ENCODE data around the gene MACROD2.
"Not testable (repeated sequence)": the region's sequence is repeated elsewhere in the genome, so short reads cannot be mapped to it uniquely, and the experiment has no call there.

MACROD2 gene

GRCh38 chr20:15005300-15005986 lies 1010.1 kb downstream of the MACROD2 start:
- Histone ChIP-seq H3K27me3 (ENCODE audit: control insufficient read depth, insufficient read depth, low read length) (no peaks in the 10 kb centered on the region), H3K9me3 (ENCODE audit: control insufficient read depth, low read length) (no peaks in the 10 kb centered on the region), H3K36me3 (ENCODE audit: control insufficient read depth, insufficient read depth, low read length) (no peaks in the 10 kb centered on the region), H3K9ac (no peak overlapping the region), H3K4me2 (ENCODE audit: low read length) (no peak overlapping the region), H3K4me3 (ENCODE audit: low read depth, low read length) (no peak overlapping the region), H3K4me1 (no peaks in the 10 kb centered on the region), H3K27ac (no peak overlapping the region), H3K79me2 (no peaks in the 10 kb centered on the region), H2AFZ (no peak overlapping the region)
- TF ChIP-seq, protein P1, sequence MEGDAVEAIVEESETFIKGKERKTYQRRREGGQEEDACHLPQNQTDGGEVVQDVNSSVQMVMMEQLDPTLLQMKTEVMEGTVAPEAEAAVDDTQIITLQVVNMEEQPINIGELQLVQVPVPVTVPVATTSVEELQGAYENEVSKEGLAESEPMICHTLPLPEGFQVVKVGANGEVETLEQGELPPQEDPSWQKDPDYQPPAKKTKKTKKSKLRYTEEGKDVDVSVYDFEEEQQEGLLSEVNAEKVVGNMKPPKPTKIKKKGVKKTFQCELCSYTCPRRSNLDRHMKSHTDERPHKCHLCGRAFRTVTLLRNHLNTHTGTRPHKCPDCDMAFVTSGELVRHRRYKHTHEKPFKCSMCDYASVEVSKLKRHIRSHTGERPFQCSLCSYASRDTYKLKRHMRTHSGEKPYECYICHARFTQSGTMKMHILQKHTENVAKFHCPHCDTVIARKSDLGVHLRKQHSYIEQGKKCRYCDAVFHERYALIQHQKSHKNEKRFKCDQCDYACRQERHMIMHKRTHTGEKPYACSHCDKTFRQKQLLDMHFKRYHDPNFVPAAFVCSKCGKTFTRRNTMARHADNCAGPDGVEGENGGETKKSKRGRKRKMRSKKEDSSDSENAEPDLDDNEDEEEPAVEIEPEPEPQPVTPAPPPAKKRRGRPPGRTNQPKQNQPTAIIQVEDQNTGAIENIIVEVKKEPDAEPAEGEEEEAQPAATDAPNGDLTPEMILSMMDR (IDR thresholded peaks at IDR 0.05) = no peak

GRCh38 chr20:15011631-15012030 lies 1016.3 kb downstream of the MACROD2 start:
- H3K9ac ChIP-seq = no peak overlapping the region
- no peaks in the 10 kb centered on the region for H3K36me3 ChIP-seq (ENCODE audit: control insufficient read depth, insufficient read depth, low read length)
- no peaks in the 10 kb centered on the region for H3K4me1 ChIP-seq
- no peaks in the 10 kb centered on the region for H3K9me3 ChIP-seq (ENCODE audit: control insufficient read depth, low read length)
- H3K27ac ChIP-seq = no peak overlapping the region
- no peak overlapping the region for H3K4me2 ChIP-seq (ENCODE audit: low read length)
- H3K4me3 ChIP-seq (ENCODE audit: low read depth, low read length) = no peak overlapping the region
- H3K79me2 ChIP-seq = no peaks in the 10 kb centered on the region
- H3K27me3 ChIP-seq (ENCODE audit: control insufficient read depth, insufficient read depth, low read length) = no peaks in the 10 kb centered on the region
- TF ChIP-seq, protein P1 (IDR thresholded peaks at IDR 0.05) = no peak
- no peak overlapping the region for H2AFZ ChIP-seq

DNA sequence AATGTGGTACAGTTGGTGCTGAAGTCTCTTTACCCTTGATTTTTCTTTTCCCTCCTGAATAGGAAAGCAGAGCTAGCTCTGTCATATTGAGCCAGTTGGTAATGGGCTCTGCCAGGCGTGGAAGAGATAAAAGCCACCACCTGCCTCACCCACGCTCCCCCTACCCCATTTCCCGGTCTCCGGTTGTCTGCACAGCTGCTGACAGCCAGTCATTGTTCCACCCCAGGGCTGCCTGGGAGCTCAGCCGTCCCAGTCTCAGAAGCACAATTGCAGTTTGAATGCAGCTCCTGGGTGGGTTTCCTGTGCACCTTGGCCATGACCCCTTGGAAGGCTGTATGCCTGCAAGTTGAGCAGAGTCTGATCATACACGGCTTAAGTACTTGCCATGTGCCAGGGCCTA lies 1017.2 kb downstream of the MACROD2 start:
- Histone ChIP-seq H3K4me3 (ENCODE audit: low read depth, low read length) (no peak overlapping the region), H3K36me3 (ENCODE audit: control insufficient read depth, insufficient read depth, low read length) (no peaks in the 10 kb centered on the region), H2AFZ (no peak overlapping the region), H3K9me3 (ENCODE audit: control insufficient read depth, low read length) (no peaks in the 10 kb centered on the region), H3K27ac (no peak overlapping the region), H3K4me2 (ENCODE audit: low read length) (no peak overlapping the region), H3K27me3 (ENCODE audit: control insufficient read depth, insufficient read depth, low read length) (no peaks in the 10 kb centered on the region), H3K79me2 (no peaks in the 10 kb centered on the region), H3K4me1 (no peaks in the 10 kb centered on the region), H3K9ac (no peak overlapping the region)
- TF ChIP-seq, protein P1 (IDR thresholded peaks at IDR 0.05) = no peak

- H3K79me2 ChIP-seq; H3K4me2 ChIP-seq (ENCODE audit: low read length); H3K27me3 ChIP-seq (ENCODE audit: control insufficient read depth, insufficient read depth, low read length); H3K36me3 ChIP-seq (ENCODE audit: control insufficient read depth, insufficient read depth, low read length); H3K27ac ChIP-seq; H3K4me3 ChIP-seq (ENCODE audit: low read depth, low read length); H3K9me3 ChIP-seq (ENCODE audit: control insufficient read depth, low read length); H3K4me1 ChIP-seq; H2AFZ ChIP-seq; H3K9ac ChIP-seq: not testable (repeated sequence)
Measured at GRCh38 chr20:15016875-15017274, 1021.6 kb downstream of the MACROD2 start.

- no peak overlapping the region for H3K4me2 ChIP-seq (ENCODE audit: low read length)
- H3K36me3 ChIP-seq (ENCODE audit: control insufficient read depth, insufficient read depth, low read length) = no peaks in the 10 kb centered on the region
- no peak overlapping the region for H3K9ac ChIP-seq
- no peak overlapping the region for H2AFZ ChIP-seq
- H3K4me1 ChIP-seq = no peaks in the 10 kb centered on the region
- H3K79me2 ChIP-seq = no peaks in the 10 kb centered on the region
- H3K4me3 ChIP-seq (ENCODE audit: low read depth, low read length) = no peak overlapping the region
- no peak overlapping the region for H3K27ac ChIP-seq
- H3K27me3 ChIP-seq (ENCODE audit: control insufficient read depth, insufficient read depth, low read length) = no peaks in the 10 kb centered on the region
- H3K9me3 ChIP-seq (ENCODE audit: control insufficient read depth, low read length) = no peaks in the 10 kb centered on the region
- TF ChIP-seq, protein P1 (IDR thresholded peaks at IDR 0.05) = no peak
Measured at GRCh38 chr20:15018966-15019365, 1023.6 kb downstream of the MACROD2 start.

Measured in parathyroid adenoma (tissue), 2 donors.